HG03135 (cell line): ENCODE data around the gene PMM2.
"Not testable (repeated sequence)": the region's sequence is repeated elsewhere in the genome, so short reads cannot be mapped to it uniquely, and the experiment has no call there.

ENCODE experiments used
- ATAC-seq: cut with Tn5 transposase; IDR thresholded peaks from one replicate; pipeline ENCODE4 v1.9.1; 2021; ENCODE audit warnings: mild to moderate bottlenecking, moderate library complexity; ENCODE audit not compliant: unreplicated experiment

PMM2 gene

GRCh38 chr16:8797364-8798173 is at the start of gene PMM2, which contains the start of gene TMEM186:
Gene PMM2 (plus strand): TSS chr16:8797839. CDS start chr16:8797883, 44 bp downstream.
Gene TMEM186 (minus strand): TSS chr16:8797639. CDS start chr16:8797614, 25 bp downstream.
- peak; percentile 92 for ATAC-seq

- ATAC-seq: not testable (repeated sequence)
Observed at GRCh38 chr16:8748944-8749343, 48.7 kb upstream of the PMM2 start.

- ATAC-seq: no peak
Observed at GRCh38 chr16:8751481-8752311, 45.9 kb upstream of the PMM2 start.

- ATAC-seq: no peak
Observed at GRCh38 chr16:8752706-8753105, 44.9 kb upstream of the PMM2 start.

GRCh38 chr16:8753416-8754054 is 44.1 kb upstream of the PMM2 start:
- ATAC-seq: no peak

- no peak for ATAC-seq
Observed at GRCh38 chr16:8756755-8757154, 40.9 kb upstream of the PMM2 start.

- ATAC-seq: no peak
Observed at GRCh38 chr16:8758022-8758421, 39.6 kb upstream of the PMM2 start.

- ATAC-seq: no peak
Observed at GRCh38 chr16:8760021-8760420, 37.6 kb upstream of the PMM2 start.

GRCh38 chr16:8761078-8761477 is 36.6 kb upstream of the PMM2 start:
- ATAC-seq: no peak

- ATAC-seq: no peak
Observed at GRCh38 chr16:8762254-8762653, 35.4 kb upstream of the PMM2 start.

GRCh38 chr16:8763083-8763482 is 34.6 kb upstream of the PMM2 start:
- no peak for ATAC-seq

GRCh38 chr16:8763899-8764298 is 33.7 kb upstream of the PMM2 start:
- no peak for ATAC-seq

- no peak for ATAC-seq
Observed at GRCh38 chr16:8764525-8765250, 33.0 kb upstream of the PMM2 start.

GRCh38 chr16:8767176-8767575 is 30.5 kb upstream of the PMM2 start:
- no peak for ATAC-seq

GRCh38 chr16:8768283-8768682 is 29.4 kb upstream of the PMM2 start:
- no peak for ATAC-seq

GRCh38 chr16:8768692-8769091 is 28.9 kb upstream of the PMM2 start:
- no peak for ATAC-seq

GRCh38 chr16:8773537-8773936 is 24.1 kb upstream of the PMM2 start:
- no peak for ATAC-seq

GRCh38 chr16:8774208-8774607 is 23.4 kb upstream of the PMM2 start:
- no peak for ATAC-seq

- ATAC-seq: no peak
Observed at GRCh38 chr16:8775359-8775758, 22.3 kb upstream of the PMM2 start.

- no peak for ATAC-seq
Observed at GRCh38 chr16:8776129-8776584, 21.5 kb upstream of the PMM2 start.

- no peak for ATAC-seq
Observed at GRCh38 chr16:8777217-8777616, 20.4 kb upstream of the PMM2 start.
